DOHH2 (cell line): ENCODE data around the gene HEPHL1.

Experiments
- H3F3A ChIP-seq: fragments of 200-600 bp; sonication (generic), shearing (Covaris generic); 2 replicates; pipeline ENCODE4 v1.6.0; 2016; ENCODE audit warnings: antibody characterized with exemption, mild to moderate bottlenecking; ENCODE audit not compliant: control insufficient read depth, insufficient read depth
- H3K27ac ChIP-seq: fragments of 200-600 bp; sonication (generic); 2 replicates; pipeline ENCODE4 v1.5.1; 2014; ENCODE audit warnings: low read depth, mild to moderate bottlenecking, low read length, moderate library complexity
- H3K27me3 ChIP-seq: fragments of 200-600 bp; sonication (generic); 2 replicates; pipeline ENCODE4 v1.6.1; 2014; ENCODE audit warnings: mild to moderate bottlenecking, low read length, mixed read lengths; ENCODE audit not compliant: control insufficient read depth
- H3K36me3 ChIP-seq: fragments of 200-600 bp; sonication (generic); 2 replicates; pipeline ENCODE4 v1.6.1; 2014; ENCODE audit warnings: mild to moderate bottlenecking, low read length, moderate library complexity, mixed read lengths; ENCODE audit not compliant: control insufficient read depth
- H3K4me1 ChIP-seq: fragments of 200-600 bp; sonication (generic); 2 replicates; pipeline ENCODE4 v1.6.1; 2014; ENCODE audit warnings: mild to moderate bottlenecking, low read length, mixed read lengths; ENCODE audit not compliant: control insufficient read depth
- H3K4me2 ChIP-seq: fragments of 200-600 bp; sonication (generic); 2 replicates; pipeline ENCODE4 v1.6.0; 2014; ENCODE audit warnings: mild to moderate bottlenecking, low read length, moderate library complexity
- H3K4me3 ChIP-seq: fragments of 200-600 bp; sonication (generic); 2 replicates; pipeline ENCODE4 v1.5.1; 2014; ENCODE audit warnings: mild to moderate bottlenecking, low read length, mixed read lengths
- H3K79me2 ChIP-seq: fragments of 200-600 bp; sonication (generic); 2 replicates; pipeline ENCODE4 v1.6.1; 2014; ENCODE audit warnings: mild to moderate bottlenecking, low read length, mixed read lengths; ENCODE audit not compliant: control insufficient read depth
- H3K9me2 ChIP-seq: fragments of 200-600 bp; sonication (generic); replicated peaks from 2 replicates; pipeline ENCODE4 v1.6.1; 2014; ENCODE audit warnings: mild to moderate bottlenecking, low read length, mixed read lengths; ENCODE audit not compliant: control insufficient read depth
- H3K9me3 ChIP-seq: fragments of 200-600 bp; sonication (generic); 2 replicates; pipeline ENCODE4 v1.6.1; 2014; ENCODE audit warnings: antibody characterized with exemption, low read length, mixed read lengths; ENCODE audit not compliant: control insufficient read depth, insufficient read depth
- H4K20me1 ChIP-seq: fragments of 200-600 bp; sonication (generic); 2 replicates; pipeline ENCODE4 v1.6.0; 2014; ENCODE audit warnings: low read depth, mild to moderate bottlenecking, antibody characterized with exemption, low read length, moderate library complexity; ENCODE audit not compliant: control insufficient read depth, insufficient read depth
- EZH2phosphoT487 ChIP-seq: fragments of 200-600 bp; sonication (generic); IDR thresholded peaks from 2 replicates; pipeline ENCODE4 v1.6.1; 2017; ENCODE audit warnings: borderline replicate concordance, mild to moderate bottlenecking, antibody characterized with exemption, low read length, moderate library complexity, mixed read lengths
- TF ChIP-seq, protein P1 (sequence below): fragments of 200-600 bp; sonication (generic); IDR thresholded peaks from one replicate; pipeline ENCODE4 v1.5.1; 2014; ENCODE audit warnings: antibody characterized with exemption, mild to moderate bottlenecking, low read depth, low read length; ENCODE audit not compliant: poor library complexity, severe bottlenecking

Gene HEPHL1

DNA sequence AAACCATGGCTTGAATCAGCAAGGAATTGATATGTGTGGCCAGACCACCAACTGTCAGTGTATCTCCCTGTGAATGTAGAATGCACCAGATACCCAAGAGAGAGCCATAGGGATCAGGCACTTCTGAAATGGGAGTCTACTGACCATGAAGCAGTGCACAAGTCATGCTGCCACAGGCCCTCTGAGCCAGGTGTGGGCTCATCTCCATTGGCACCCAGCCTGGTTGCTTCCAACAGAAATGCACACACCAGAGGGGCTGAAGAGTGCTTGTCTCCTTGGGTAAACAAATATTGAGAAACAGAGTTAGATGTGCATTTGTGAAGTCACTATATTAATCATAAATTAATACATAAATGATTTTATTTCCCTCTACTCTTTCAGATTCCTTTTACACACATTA, 79.1 kb downstream of the HEPHL1 start:
- Histone ChIP-seq H4K20me1 (no peaks in the 10 kb centered on the region), H3K4me1 (no peaks in the 10 kb centered on the region), H3K4me3 (no peak overlapping the region), H3K79me2 (no peaks in the 10 kb centered on the region), H3K27ac (no peak overlapping the region), H3F3A (no peaks in the 10 kb centered on the region), H3K9me3 (no peaks in the 10 kb centered on the region), H3K27me3 (0 out of 2 replicates have a peak, but pooled peaks cover 2% of the 10 kb centered on the region), H3K4me2 (no peak overlapping the region), H3K9me2 (no peaks in the 10 kb centered on the region), H3K36me3 (no peaks in the 10 kb centered on the region)
- TF ChIP-seq EZH2phosphoT487 = no peak
- TF ChIP-seq, protein P1, sequence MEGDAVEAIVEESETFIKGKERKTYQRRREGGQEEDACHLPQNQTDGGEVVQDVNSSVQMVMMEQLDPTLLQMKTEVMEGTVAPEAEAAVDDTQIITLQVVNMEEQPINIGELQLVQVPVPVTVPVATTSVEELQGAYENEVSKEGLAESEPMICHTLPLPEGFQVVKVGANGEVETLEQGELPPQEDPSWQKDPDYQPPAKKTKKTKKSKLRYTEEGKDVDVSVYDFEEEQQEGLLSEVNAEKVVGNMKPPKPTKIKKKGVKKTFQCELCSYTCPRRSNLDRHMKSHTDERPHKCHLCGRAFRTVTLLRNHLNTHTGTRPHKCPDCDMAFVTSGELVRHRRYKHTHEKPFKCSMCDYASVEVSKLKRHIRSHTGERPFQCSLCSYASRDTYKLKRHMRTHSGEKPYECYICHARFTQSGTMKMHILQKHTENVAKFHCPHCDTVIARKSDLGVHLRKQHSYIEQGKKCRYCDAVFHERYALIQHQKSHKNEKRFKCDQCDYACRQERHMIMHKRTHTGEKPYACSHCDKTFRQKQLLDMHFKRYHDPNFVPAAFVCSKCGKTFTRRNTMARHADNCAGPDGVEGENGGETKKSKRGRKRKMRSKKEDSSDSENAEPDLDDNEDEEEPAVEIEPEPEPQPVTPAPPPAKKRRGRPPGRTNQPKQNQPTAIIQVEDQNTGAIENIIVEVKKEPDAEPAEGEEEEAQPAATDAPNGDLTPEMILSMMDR = no peak

DNA sequence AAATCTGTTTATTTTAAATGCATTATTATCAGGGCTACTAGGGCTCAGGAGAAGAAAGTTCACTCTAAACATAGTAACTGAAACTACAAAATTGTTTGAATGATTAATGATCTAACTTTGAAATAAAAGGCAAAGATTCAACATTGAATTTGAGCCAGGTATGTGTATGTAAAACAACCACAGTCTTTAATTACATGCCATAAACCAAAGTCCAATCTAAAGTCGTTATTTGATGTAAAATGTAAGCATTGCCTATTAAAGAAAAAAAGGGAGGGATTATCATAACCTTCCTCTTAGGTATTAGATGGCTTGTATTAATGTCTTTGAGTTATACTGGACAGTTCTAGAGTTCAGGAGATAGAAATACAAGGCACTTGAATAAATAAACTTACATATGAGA, 82.3 kb downstream of the HEPHL1 start:
- no peaks in the 10 kb centered on the region for H3K4me1 ChIP-seq
- H3K9me3 ChIP-seq = no peaks in the 10 kb centered on the region
- no peaks in the 10 kb centered on the region for H3K9me2 ChIP-seq
- no peak overlapping the region for H3K4me2 ChIP-seq
- H3F3A ChIP-seq = no peaks in the 10 kb centered on the region
- H3K79me2 ChIP-seq = no peaks in the 10 kb centered on the region
- H3K27me3 ChIP-seq = 0 out of 2 replicates have a peak, but pooled peaks cover 2% of the 10 kb centered on the region
- H3K4me3 ChIP-seq = no peak overlapping the region
- H4K20me1 ChIP-seq = no peaks in the 10 kb centered on the region
- H3K36me3 ChIP-seq = no peaks in the 10 kb centered on the region
- no peak for TF ChIP-seq EZH2phosphoT487
- TF ChIP-seq, protein P1 = no peak
- H3K27ac ChIP-seq = no peak overlapping the region

DNA sequence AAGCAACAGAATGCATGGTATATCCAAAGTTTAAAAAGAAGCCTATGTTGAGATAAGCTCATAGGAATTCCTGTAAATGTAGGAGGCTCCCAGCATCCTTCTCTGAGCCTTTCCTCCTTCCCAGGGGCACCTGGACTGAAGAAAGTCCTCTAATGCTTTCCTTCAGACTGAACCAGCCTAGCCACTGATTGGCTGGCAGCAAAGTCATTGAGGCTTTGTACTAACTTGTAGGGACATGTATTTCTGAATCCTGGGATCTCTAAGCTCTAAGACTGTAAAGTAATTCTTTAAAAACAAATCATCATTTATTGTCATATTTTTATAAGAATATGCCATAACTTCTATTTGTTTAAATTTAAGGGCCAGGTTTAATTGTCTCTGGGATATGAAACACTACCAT, 83.6 kb downstream of the HEPHL1 start:
- H3K9me2 ChIP-seq = no peaks in the 10 kb centered on the region
- no peaks in the 10 kb centered on the region for H3K4me1 ChIP-seq
- H4K20me1 ChIP-seq = no peaks in the 10 kb centered on the region
- no peak overlapping the region for H3K4me2 ChIP-seq
- TF ChIP-seq EZH2phosphoT487 = no peak
- TF ChIP-seq, protein P1 = no peak
- H3K36me3 ChIP-seq = no peaks in the 10 kb centered on the region
- no peaks in the 10 kb centered on the region for H3K9me3 ChIP-seq
- H3K27me3 ChIP-seq = 0 out of 2 replicates have a peak, but pooled peaks cover 2% of the 10 kb centered on the region
- no peaks in the 10 kb centered on the region for H3K79me2 ChIP-seq
- no peaks in the 10 kb centered on the region for H3F3A ChIP-seq
- no peak overlapping the region for H3K27ac ChIP-seq
- H3K4me3 ChIP-seq = no peak overlapping the region

DNA sequence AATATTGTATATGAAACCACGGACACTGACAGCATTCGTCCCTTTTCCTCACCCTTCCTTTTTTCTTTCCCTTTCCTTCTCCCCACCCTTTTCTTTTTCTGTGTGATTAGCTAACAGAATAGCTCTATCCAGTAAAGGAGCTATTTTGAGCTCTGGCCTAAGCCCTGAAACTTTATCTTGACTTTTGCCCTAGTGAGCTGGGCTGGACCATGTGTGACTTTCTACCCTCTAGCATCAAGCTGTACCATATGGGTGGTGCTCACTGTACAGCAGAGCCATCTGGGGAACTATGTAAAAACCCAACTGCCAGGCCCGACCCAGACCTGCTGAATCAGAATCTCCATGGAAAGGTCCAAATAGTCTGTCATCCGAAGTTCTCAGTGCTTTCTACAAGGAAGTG, 85.6 kb downstream of the HEPHL1 start:
- Histone ChIP-seq H3K9me2 (no peaks in the 10 kb centered on the region), H3K4me2 (no peak overlapping the region), H4K20me1 (no peaks in the 10 kb centered on the region), H3K4me1 (no peaks in the 10 kb centered on the region), H3K27me3 (0 out of 2 replicates have a peak, but pooled peaks cover 2% of the 10 kb centered on the region), H3K36me3 (no peaks in the 10 kb centered on the region), H3K79me2 (no peaks in the 10 kb centered on the region), H3K27ac (no peak overlapping the region), H3K4me3 (no peak overlapping the region), H3K9me3 (no peaks in the 10 kb centered on the region), H3F3A (no peaks in the 10 kb centered on the region)
- TF ChIP-seq, protein P1 = no peak
- no peak for TF ChIP-seq EZH2phosphoT487
